ENCODE measurements around the gene DSCAML1.

Gene DSCAML1

GRCh38 chr11:117717485-117718314 is 79.3 kb downstream of the DSCAML1 start:
- peak; percentile 29 for DNase-seq

- DNase-seq = no peak
Measured at GRCh38 chr11:117716521-117717440, 80.2 kb downstream of the DSCAML1 start.

- DNase-seq = no peak
Measured at GRCh38 chr11:117715801-117716200, 81.2 kb downstream of the DSCAML1 start.

GRCh38 chr11:117713538-117713991 is 83.5 kb downstream of the DSCAML1 start:
- no peak for DNase-seq

GRCh38 chr11:117712530-117712929 is 84.5 kb downstream of the DSCAML1 start:
- DNase-seq = no peak

GRCh38 chr11:117711331-117711730 is 85.7 kb downstream of the DSCAML1 start:
- DNase-seq = no peak

GRCh38 chr11:117710211-117710610 is 86.8 kb downstream of the DSCAML1 start:
- DNase-seq = no peak

GRCh38 chr11:117706322-117706814 is 90.6 kb downstream of the DSCAML1 start:
- DNase-seq = no peak

- no peak for DNase-seq
Measured at GRCh38 chr11:117705866-117706265, 91.2 kb downstream of the DSCAML1 start.

GRCh38 chr11:117704395-117705100 is 92.5 kb downstream of the DSCAML1 start:
- DNase-seq = no peak

- DNase-seq = peak; percentile 64
Measured at GRCh38 chr11:117702946-117703598, 93.9 kb downstream of the DSCAML1 start.

GRCh38 chr11:117701781-117702180 is 95.2 kb downstream of the DSCAML1 start:
- DNase-seq = no peak

GRCh38 chr11:117700551-117700950 is 96.5 kb downstream of the DSCAML1 start:
- no peak for DNase-seq

- no peak for DNase-seq
Measured at GRCh38 chr11:117697319-117697718, 99.7 kb downstream of the DSCAML1 start.

- DNase-seq = no peak
Measured at GRCh38 chr11:117696540-117696939, 100.5 kb downstream of the DSCAML1 start.

GRCh38 chr11:117693344-117693743 is 103.7 kb downstream of the DSCAML1 start:
- DNase-seq = no peak

- DNase-seq = no peak
Measured at GRCh38 chr11:117691516-117691915, 105.5 kb downstream of the DSCAML1 start.

GRCh38 chr11:117691218-117691514 is 105.8 kb downstream of the DSCAML1 start:
- DNase-seq = no peak

GRCh38 chr11:117690484-117691217 is 106.4 kb downstream of the DSCAML1 start:
- no peak for DNase-seq

GRCh38 chr11:117688255-117688797 is 108.7 kb downstream of the DSCAML1 start:
- no peak for DNase-seq

GRCh38 chr11:117687776-117688175 is 109.2 kb downstream of the DSCAML1 start:
- no peak for DNase-seq

Data from NCI-H748 treated with DMSO at 0.1 percent for 48 hours (cell line).